ENCODE data around the gene IL1R1. TPM values are rescaled to one million over a fixed set of nuclear protein-coding genes. Genes with fewer than 3 reads are reported as not detected.
"Not testable (repeated sequence)": the region's sequence is repeated elsewhere in the genome, so short reads cannot be mapped to it uniquely, and the experiment has no call there.

The IL1R1 gene
- total and polyA plus RNA-seq, 4 donors, result 97.0 to 182 (median 137) TPM

DNA sequence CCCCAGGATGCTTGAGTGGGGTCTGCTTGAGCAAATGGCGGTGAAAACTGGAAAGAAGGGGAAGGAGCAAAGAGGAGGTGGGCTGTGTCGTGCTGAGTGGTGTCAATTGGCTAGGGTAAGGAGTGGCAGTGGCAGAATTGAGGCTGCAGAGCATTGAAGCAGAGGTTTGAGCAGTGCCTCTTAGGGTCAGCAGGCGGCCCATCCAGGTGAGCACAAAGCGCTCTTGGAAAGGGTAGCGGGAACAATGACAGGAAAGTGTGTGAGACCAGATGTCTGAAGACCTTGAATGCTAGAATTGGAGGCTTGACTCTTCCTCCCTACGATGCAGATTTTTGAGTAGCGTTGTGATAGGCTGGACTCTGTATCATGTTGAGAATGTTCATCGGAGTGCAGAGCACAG lies 39.3 kb upstream of the IL1R1 start:
- Histone ChIP-seq H3K27ac (ENCODE audit: low read depth in 1 of 2, low read length in 1 of 2) (peak overlapping the region in 1 of 2 donors; percentile 96), H3K9me3 (ENCODE audit: control insufficient read depth in 4 of 4, insufficient read depth in 3 of 4, low read length in 3 of 4) (no peaks in the 10 kb centered on the region), H3K9ac (ENCODE audit: insufficient read depth in 1 of 2, low read length in 2 of 2) (no peak overlapping the region), H3K27me3 (ENCODE audit: control insufficient read depth in 3 of 3, insufficient read depth in 3 of 3, low read length in 2 of 3) (no peaks in the 10 kb centered on the region), H3K36me3 (ENCODE audit: control insufficient read depth in 4 of 4, insufficient read depth in 4 of 4, low read length in 4 of 4) (no peaks in the 10 kb centered on the region), H3K4me1 (ENCODE audit: control insufficient read depth in 5 of 5, insufficient read depth in 5 of 5, low read length in 5 of 5) (peaks cover 0 to 56% (median 34%) of the 10 kb centered on the region in 5 donors), H3K4me3 (no peak overlapping the region)
- ATAC-seq (ENCODE audit: insufficient read depth, low FRiP score) (no peak), DNase-seq (no peak)
- 97% methylated on average over 8 of the region's 8 CpGs for WGBS, 2 donors
- TF ChIP-seq CTCF (IDR thresholded peaks at IDR 0.05; ENCODE audit: control extremely low read depth, extremely low read depth), result no peak

- no peaks in the 10 kb centered on the region for H3K9me3 ChIP-seq (ENCODE audit: control insufficient read depth in 4 of 4, insufficient read depth in 3 of 4, low read length in 3 of 4)
- peaks cover 0 to 3% (median 2%) of the 10 kb centered on the region in 4 donors for H3K36me3 ChIP-seq (ENCODE audit: control insufficient read depth in 4 of 4, insufficient read depth in 4 of 4, low read length in 4 of 4)
- peak overlapping the region; percentile 32 for H3K4me3 ChIP-seq
- H3K27me3 ChIP-seq (ENCODE audit: control insufficient read depth in 3 of 3, insufficient read depth in 3 of 3, low read length in 2 of 3), result no peaks in the 10 kb centered on the region
- peak overlapping the region in 1 of 2 donors; percentile 96 for H3K27ac ChIP-seq (ENCODE audit: low read depth in 1 of 2, low read length in 1 of 2)
- 5 to 9% methylated on average over 15 of the region's 15 CpGs for WGBS, 2 donors
- ATAC-seq (ENCODE audit: insufficient read depth, low FRiP score), result peak; percentile 64
- peak; percentile 89 to 97 (median 95) for DNase-seq
- no peak for TF ChIP-seq CTCF (IDR thresholded peaks at IDR 0.05; ENCODE audit: control extremely low read depth, extremely low read depth)
- H3K9ac ChIP-seq (ENCODE audit: insufficient read depth in 1 of 2, low read length in 2 of 2), result peak overlapping the region; percentile 56 to 90
- H3K4me1 ChIP-seq (ENCODE audit: control insufficient read depth in 5 of 5, insufficient read depth in 5 of 5, low read length in 5 of 5), result peaks cover 0 to 59% (median 37%) of the 10 kb centered on the region in 5 donors
These were observed 38.3 kb upstream of the IL1R1 start for GRCh38 chr2:102103992-102104871.

DNA sequence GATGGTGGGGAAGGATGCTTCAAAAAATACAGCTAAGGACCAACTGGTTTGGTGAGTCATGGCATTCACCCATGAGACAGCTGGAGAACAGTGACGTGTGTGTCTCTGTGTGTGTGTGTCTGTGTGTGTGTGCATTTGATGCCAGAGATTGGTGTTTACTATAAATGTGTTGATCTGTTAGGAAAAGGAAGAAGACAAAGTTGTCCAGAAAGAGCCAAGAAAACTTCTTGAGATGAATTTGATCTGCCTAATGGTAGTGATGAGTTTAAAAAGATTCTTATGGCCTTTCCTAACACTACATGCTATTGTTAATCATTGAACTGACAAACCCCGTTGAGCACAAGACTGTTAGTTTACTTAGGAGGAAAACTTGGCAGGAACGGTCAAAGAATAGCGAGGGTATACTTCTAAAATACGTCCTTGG lies 36.4 kb upstream of the IL1R1 start:
- ATAC-seq (ENCODE audit: insufficient read depth, low FRiP score), result peak; percentile 17
- Histone ChIP-seq H3K27me3 (ENCODE audit: control insufficient read depth in 3 of 3, insufficient read depth in 3 of 3, low read length in 2 of 3) (no peaks in the 10 kb centered on the region), H3K4me1 (ENCODE audit: control insufficient read depth in 5 of 5, insufficient read depth in 5 of 5, low read length in 5 of 5) (peaks cover 0 to 59% (median 26%) of the 10 kb centered on the region in 5 donors), H3K9me3 (ENCODE audit: control insufficient read depth in 4 of 4, insufficient read depth in 3 of 4, low read length in 3 of 4) (no peaks in the 10 kb centered on the region), H3K4me3 (peak overlapping the region; percentile 26), H3K27ac (ENCODE audit: low read depth in 1 of 2, low read length in 1 of 2) (no peak overlapping the region), H3K36me3 (ENCODE audit: control insufficient read depth in 4 of 4, insufficient read depth in 4 of 4, low read length in 4 of 4) (peaks cover 0 to 10% (median 3%) of the 10 kb centered on the region in 4 donors), H3K9ac (ENCODE audit: insufficient read depth in 1 of 2, low read length in 2 of 2) (peak overlapping the region in 1 of 2 donors; percentile 26)
- no peak for TF ChIP-seq CTCF (IDR thresholded peaks at IDR 0.05; ENCODE audit: control extremely low read depth, extremely low read depth)
- DNase-seq, result peak; percentile 71 to 90 (median 89)
- 38 to 61% methylated on average over 5 of the region's 5 CpGs for WGBS, 2 donors

DNA sequence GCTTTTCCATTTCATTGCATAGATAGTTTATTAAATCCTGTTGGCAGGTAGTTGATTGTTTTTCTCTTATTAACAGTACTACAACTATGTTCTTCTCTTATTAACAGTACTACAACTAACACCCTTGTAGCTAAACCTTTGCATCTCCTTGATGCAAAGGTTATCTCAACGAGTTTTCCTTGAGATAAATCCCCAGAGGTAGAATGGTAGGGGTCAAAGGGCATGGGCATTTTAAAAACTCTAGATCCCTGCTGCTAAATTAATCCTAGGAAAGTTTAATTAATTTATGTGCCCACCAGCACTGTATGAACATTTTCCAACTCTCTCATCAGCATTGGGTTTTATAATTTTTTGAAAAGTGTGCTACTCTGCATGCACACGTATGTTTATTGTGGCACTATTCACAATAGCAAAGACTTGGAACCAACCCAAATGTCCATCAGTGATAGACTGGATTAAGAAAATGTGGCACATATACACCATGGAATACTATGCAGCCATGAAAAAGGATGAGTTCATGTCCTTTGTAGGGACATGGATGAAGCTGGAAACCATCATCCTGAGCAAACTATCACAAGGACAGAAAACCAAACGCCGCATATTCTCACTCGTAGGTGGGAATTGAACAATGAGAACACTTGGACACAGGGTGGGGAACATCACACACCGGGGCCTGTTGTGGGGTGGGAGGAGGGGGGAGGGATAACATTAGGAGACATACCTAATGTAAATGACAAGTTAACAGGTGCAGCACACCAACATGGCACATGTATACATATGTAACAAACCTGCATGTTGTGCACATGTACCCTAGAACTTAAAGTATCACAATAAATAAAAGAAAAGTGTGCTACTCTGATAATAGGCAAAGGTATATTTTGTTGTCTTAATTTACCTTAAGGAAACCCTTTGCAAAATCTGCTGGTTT lies 35.5 kb upstream of the IL1R1 start:
- H3K4me1 ChIP-seq (ENCODE audit: control insufficient read depth in 5 of 5, insufficient read depth in 5 of 5, low read length in 5 of 5), result peaks cover 0 to 49% (median 17%) of the 10 kb centered on the region in 5 donors

More for the DNA sequence above, 35.5 kb upstream of the IL1R1 start:
- ATAC-seq (ENCODE audit: insufficient read depth, low FRiP score); H3K9me3 ChIP-seq (ENCODE audit: control insufficient read depth in 4 of 4, insufficient read depth in 3 of 4, low read length in 3 of 4); H3K27me3 ChIP-seq (ENCODE audit: control insufficient read depth in 3 of 3, insufficient read depth in 3 of 3, low read length in 2 of 3); H3K27ac ChIP-seq (ENCODE audit: low read depth in 1 of 2, low read length in 1 of 2); DNase-seq; H3K4me3 ChIP-seq; H3K36me3 ChIP-seq (ENCODE audit: control insufficient read depth in 4 of 4, insufficient read depth in 4 of 4, low read length in 4 of 4): not testable (repeated sequence)
- H3K9ac ChIP-seq (ENCODE audit: insufficient read depth in 1 of 2, low read length in 2 of 2), result peak overlapping the region in 1 of 2 donors; percentile 26
- WGBS, 2 donors, result 77 to 94% methylated on average over 6 of the region's 6 CpGs
